OCI-LY7 (cell line): ENCODE data around the gene RSPH4A. TPM values are rescaled to one million over a fixed set of nuclear protein-coding genes. Genes with fewer than 3 reads are reported as not detected.

Experiments used
- BruUV-seq: library from RNA; stranded (reverse); fragments of 400-500 nt; replicated peaks from 2 replicates; lab custom pipeline; 2021; lab: Mats Ljungman, UMichigan
- CTCF ChIA-PET: fragments of 300-600 bp; sonication (Branson Sonifier 250); formaldehyde crosslinking; loops from one replicate; lab custom pipeline; 2022; ENCODE audit warnings: antibody characterized with exemption; ENCODE audit not compliant: unreplicated experiment; lab: Charles Lee
- POLR2A ChIA-PET: fragments of 300-600 bp; sonication (Branson Sonifier 250); formaldehyde crosslinking; loops from one replicate; lab custom pipeline; 2022; ENCODE audit warnings: antibody characterized with exemption; lab: Charles Lee
- DNase-seq: peaks from one replicate; pipeline ENCODE4 v3.0.0-alpha.2; 2015; ENCODE audit warnings: low spot score
- H2AFZ ChIP-seq: fragments of 200-600 bp; sonication (generic), shearing (Covaris generic); 2 replicates; pipeline ENCODE4 v1.6.1; 2014; ENCODE audit warnings: mild to moderate bottlenecking, antibody characterized with exemption, low read length, moderate library complexity
- H3K27ac ChIP-seq: fragments of 200-600 bp; sonication (generic); 2 replicates; pipeline ENCODE4 v1.5.1; 2014; ENCODE audit warnings: mixed run types, low read depth, mild to moderate bottlenecking, moderate library complexity, low read length, inconsistent platforms; ENCODE audit not compliant: poor library complexity, severe bottlenecking
- H3K36me3 ChIP-seq: fragments of 200-600 bp; sonication (generic); 2 replicates; pipeline ENCODE4 v1.6.1; 2014; ENCODE audit warnings: mild to moderate bottlenecking, antibody characterized with exemption, low read length, moderate library complexity, mixed read lengths; ENCODE audit not compliant: insufficient read depth
- H3K4me1 ChIP-seq: fragments of 200-600 bp; sonication (generic); 2 replicates; pipeline ENCODE4 v1.5.1; 2014; ENCODE audit warnings: mild to moderate bottlenecking, low read length; ENCODE audit not compliant: insufficient read depth, poor library complexity, severe bottlenecking
- H3K4me2 ChIP-seq: fragments of 200-600 bp; sonication (generic); 2 replicates; pipeline ENCODE4 v1.6.1; 2014; ENCODE audit warnings: mild to moderate bottlenecking, low read length
- H3K4me3 ChIP-seq: fragments of 200-600 bp; sonication (generic); 2 replicates; pipeline ENCODE4 v1.5.1; 2014; ENCODE audit warnings: mild to moderate bottlenecking, low read depth, low read length; ENCODE audit not compliant: poor library complexity, severe bottlenecking
- H3K79me2 ChIP-seq: fragments of 200-600 bp; sonication (generic); 2 replicates; pipeline ENCODE4 v1.6.1; 2016; ENCODE audit warnings: low read depth, mild to moderate bottlenecking, low read length, moderate library complexity, mixed read lengths; ENCODE audit not compliant: insufficient read depth
- H3K9me2 ChIP-seq: fragments of 200-600 bp; sonication (generic); 2 replicates; pipeline ENCODE4 v1.6.1; 2016; ENCODE audit warnings: mild to moderate bottlenecking, low read length, mixed read lengths; ENCODE audit not compliant: insufficient read depth
- H3K9me3 ChIP-seq: fragments of 200-600 bp; sonication (generic); 2 replicates; pipeline ENCODE4 v1.6.1; 2014; ENCODE audit warnings: mild to moderate bottlenecking, mixed run types, low read length, mixed read lengths
- H4K20me1 ChIP-seq: fragments of 200-600 bp; sonication (generic); 2 replicates; pipeline ENCODE4 v1.6.1; 2014; ENCODE audit warnings: mild to moderate bottlenecking, antibody characterized with exemption, low read length, moderate library complexity, mixed read lengths; ENCODE audit not compliant: insufficient read depth
- CTCF ChIP-seq: fragments of 200-600 bp; sonication (generic); conservative IDR thresholded peaks from 2 replicates; pipeline ENCODE4 v1.5.1; 2014; ENCODE audit warnings: mild to moderate bottlenecking, antibody characterized with exemption, low read length, moderate library complexity, mixed read lengths
- EZH2phosphoT487 ChIP-seq: fragments of 200-600 bp; sonication (generic); IDR thresholded peaks from 2 replicates; pipeline ENCODE4 v1.6.1; 2018; ENCODE audit warnings: low read depth, borderline replicate concordance, mild to moderate bottlenecking, mixed run types, antibody characterized with exemption, low read length, moderate library complexity, mixed read lengths
- intact Hi-C: fragments of 100-400 bp; cut with micrococcal nuclease; formaldehyde crosslinking; loops from one replicate; pipeline ENCODE4 v1.10.0; 2022; ENCODE audit not compliant: unreplicated experiment
- total RNA-seq, 2 experiments: library from RNA; depleted of rRNA in 1 of 2; stranded (reverse); fragments of >200 nt in 1 of 2; shearing (Covaris generic) in 1 of 2; gene quantifications; 2 replicates each; pipeline ENCODE4 v1.2.3, GENCODE V29; 2014 to 2022

The RSPH4A gene
- total RNA-seq, 2 experiments from 2014 or later, result 0.16 TPM; not detected in 1

- TF ChIP-seq EZH2phosphoT487, result no peak
- TF ChIP-seq CTCF, result no peak
- peak overlapping the region; percentile 79 for H3K4me3 ChIP-seq
- H3K36me3 ChIP-seq, result peaks cover 15% of the 10 kb centered on the region
- no TSS peak for BruUV-seq
- ChIA-PET POLR2A (interaction anchor here (0.6 to 2.1 kb wide), 9 partner anchors 11 to 549 kb away, joined by 3 to 7 read pairs (median 4); no protein-coding TSS in a partner anchor), CTCF (no interaction called here)
- no peak for DNase-seq
- no peaks in the 10 kb centered on the region for H3K9me3 ChIP-seq
- no peak overlapping the region for H2AFZ ChIP-seq
- H3K79me2 ChIP-seq, result peaks cover 82% of the 10 kb centered on the region
- H4K20me1 ChIP-seq, result peaks cover 29% of the 10 kb centered on the region; the same call in 1 of the 2 replicates
- peaks cover 26% of the 10 kb centered on the region for H3K4me1 ChIP-seq
- intact Hi-C loops, result loop anchor here (5.0 to 10.0 kb wide), 3 partner anchors 93 to 391 kb away; partner anchors contain the start of genes RWDD1 and TSPYL1
- peak overlapping the region; percentile 95 for H3K4me2 ChIP-seq
- no peak overlapping the region for H3K27ac ChIP-seq
- H3K9me2 ChIP-seq, result no peaks in the 10 kb centered on the region
These were observed 49.2 kb downstream of the RSPH4A start for GRCh38 chr6:116665464-116665863.

- TF ChIP-seq CTCF (no peak), EZH2phosphoT487 (no peak)
- no peak for DNase-seq
- intact Hi-C loops, result loop anchor here (5.0 to 10.0 kb wide), 3 partner anchors 95 to 392 kb away; partner anchors contain the start of genes RWDD1 and TSPYL1
- no TSS peak for BruUV-seq
- ChIA-PET CTCF (interaction anchor here (0.6 kb wide), 1 partner anchor 650 kb away, joined by 3 read pairs; no protein-coding TSS in a partner anchor), POLR2A (interaction anchor here (0.6 to 2.6 kb wide), 6 partner anchors 15 to 216 kb away, joined by 3 to 12 read pairs (median 5); partner anchors contain the start of gene RWDD1)
- Histone ChIP-seq H3K4me2 (peak overlapping the region; percentile 95), H3K9me2 (no peaks in the 10 kb centered on the region), H3K79me2 (peaks cover 68% of the 10 kb centered on the region), H4K20me1 (peaks cover 29% of the 10 kb centered on the region; the same call in 1 of the 2 replicates), H3K4me3 (peak overlapping the region; percentile 79), H2AFZ (no peak overlapping the region), H3K4me1 (peaks cover 26% of the 10 kb centered on the region), H3K9me3 (no peaks in the 10 kb centered on the region), H3K36me3 (0 out of 2 replicates have a peak, but pooled peaks cover 6% of the 10 kb centered on the region), H3K27ac (no peak overlapping the region)
These were observed 50.6 kb downstream of the RSPH4A start for GRCh38 chr6:116666869-116667268.

- Histone ChIP-seq H3K27ac (peak overlapping the region; percentile 45), H3K4me3 (peak overlapping the region; percentile 79)
- no TSS peak for BruUV-seq
These were observed 51.3 kb downstream of the RSPH4A start for GRCh38 chr6:116667623-116668022.

More at GRCh38 chr6:116667623-116668022, 51.3 kb downstream of the RSPH4A start:
- TF ChIP-seq EZH2phosphoT487 (no peak), CTCF (no peak)
- H2AFZ ChIP-seq, result peak overlapping the region; percentile 57; the same call in 1 of the 2 replicates
- 0 out of 2 replicates have a peak, but pooled peaks cover 6% of the 10 kb centered on the region for H3K36me3 ChIP-seq
- peak; percentile 61 for DNase-seq
- peaks cover 26% of the 10 kb centered on the region for H3K4me1 ChIP-seq
- peaks cover 60% of the 10 kb centered on the region for H3K79me2 ChIP-seq
- POLR2A ChIA-PET, result interaction anchor here (0.9 to 2.6 kb wide), 6 partner anchors 10 to 217 kb away, joined by 3 to 15 read pairs (median 7); partner anchors contain the start of gene RWDD1
- H3K9me2 ChIP-seq, result no peaks in the 10 kb centered on the region
- CTCF ChIA-PET, result no interaction called here
- intact Hi-C loops, result loop anchor here (5.0 to 10.0 kb wide), 3 partner anchors 95 to 393 kb away; partner anchors contain the start of genes RWDD1 and TSPYL1
- peak overlapping the region; percentile 95 for H3K4me2 ChIP-seq
- H4K20me1 ChIP-seq, result peaks cover 29% of the 10 kb centered on the region; the same call in 1 of the 2 replicates
- H3K9me3 ChIP-seq, result no peaks in the 10 kb centered on the region
